DMS53 treated with DMSO at 0.1 percent for 48 hours (cell line): ENCODE measurements around the gene BMERB1.
"Not testable (repeated sequence)": the region's sequence is repeated elsewhere in the genome, so short reads cannot be mapped to it uniquely, and the experiment has no call there.

ENCODE experiments used
- DNase-seq: peaks from one replicate; lab custom pipeline; 2025; ENCODE audit not compliant: unreplicated experiment; lab: John Stamatoyannopoulos, UW

The BMERB1 gene

GRCh38 chr16:15519790-15520189, 85.4 kb downstream of the BMERB1 start:
- no peak for DNase-seq

- no peak for DNase-seq
Measured at GRCh38 chr16:15521390-15521757, 87.0 kb downstream of the BMERB1 start.

GRCh38 chr16:15521758-15522509, 87.5 kb downstream of the BMERB1 start:
- DNase-seq = no peak

GRCh38 chr16:15523092-15523541, 88.7 kb downstream of the BMERB1 start:
- DNase-seq = no peak

GRCh38 chr16:15523939-15524338, 89.6 kb downstream of the BMERB1 start:
- no peak for DNase-seq

GRCh38 chr16:15524966-15525365, 90.6 kb downstream of the BMERB1 start:
- DNase-seq = no peak

GRCh38 chr16:15526097-15526496, 91.7 kb downstream of the BMERB1 start:
- DNase-seq = no peak

GRCh38 chr16:15526731-15527130, 92.3 kb downstream of the BMERB1 start:
- DNase-seq = no peak

- DNase-seq = no peak
Measured at GRCh38 chr16:15529673-15530072, 95.3 kb downstream of the BMERB1 start.

- DNase-seq = no peak
Measured at GRCh38 chr16:15530085-15530484, 95.7 kb downstream of the BMERB1 start.

GRCh38 chr16:15532825-15533224, 98.4 kb downstream of the BMERB1 start:
- DNase-seq = no peak

GRCh38 chr16:15533386-15533785, 99.0 kb downstream of the BMERB1 start:
- no peak for DNase-seq

- no peak for DNase-seq
Measured at GRCh38 chr16:15535772-15536171, 101.4 kb downstream of the BMERB1 start.

- DNase-seq = no peak
Measured at GRCh38 chr16:15536843-15537242, 102.5 kb downstream of the BMERB1 start.

- no peak for DNase-seq
Measured at GRCh38 chr16:15538507-15538906, 104.1 kb downstream of the BMERB1 start.

- no peak for DNase-seq
Measured at GRCh38 chr16:15539197-15539596, 104.8 kb downstream of the BMERB1 start.

- no peak for DNase-seq
Measured at GRCh38 chr16:15542261-15542660, 107.9 kb downstream of the BMERB1 start.

- no peak for DNase-seq
Measured at GRCh38 chr16:15542734-15543347, 108.5 kb downstream of the BMERB1 start.

GRCh38 chr16:15544405-15544804, 110.0 kb downstream of the BMERB1 start:
- DNase-seq = no peak

- no peak for DNase-seq
Measured at GRCh38 chr16:15545544-15545943, 111.2 kb downstream of the BMERB1 start.

- not testable (repeated sequence) for DNase-seq
Measured at GRCh38 chr16:15547072-15547767, 112.8 kb downstream of the BMERB1 start.

GRCh38 chr16:15547768-15548096, 113.3 kb downstream of the BMERB1 start:
- DNase-seq = no peak
